GM18520 (cell line): ENCODE measurements around the gene TGOLN2.
"Not testable (repeated sequence)": the region's sequence is repeated elsewhere in the genome, so short reads cannot be mapped to it uniquely, and the experiment has no call there.

Experiments used
- ATAC-seq: cut with Tn5 transposase; IDR thresholded peaks from one replicate; pipeline ENCODE4 v1.9.1; 2021; ENCODE audit not compliant: unreplicated experiment

TGOLN2 gene

GRCh38 chr2:85327822-85328617, at the start of gene TGOLN2:
Gene TGOLN2 (minus strand): TSS chr2:85327989. CDS start chr2:85327962, 27 bp downstream.
- peak; percentile 77 for ATAC-seq

- ATAC-seq, result no peak
Measured at GRCh38 chr2:85377083-85377482, 49.3 kb upstream of the TGOLN2 start.

- ATAC-seq, result no peak
Measured at GRCh38 chr2:85376291-85377065, 48.7 kb upstream of the TGOLN2 start.

- ATAC-seq, result no peak
Measured at GRCh38 chr2:85371045-85371444, 43.3 kb upstream of the TGOLN2 start.

GRCh38 chr2:85369500-85369899, 41.7 kb upstream of the TGOLN2 start:
- ATAC-seq, result no peak

- ATAC-seq, result no peak
Measured at GRCh38 chr2:85368921-85369320, 41.1 kb upstream of the TGOLN2 start.

GRCh38 chr2:85367180-85367579, 39.4 kb upstream of the TGOLN2 start:
- no peak for ATAC-seq

GRCh38 chr2:85362653-85363387, 35.0 kb upstream of the TGOLN2 start:
- ATAC-seq, result not testable (repeated sequence)

GRCh38 chr2:85357736-85358135, 29.9 kb upstream of the TGOLN2 start:
- no peak for ATAC-seq

GRCh38 chr2:85356186-85356585, 28.4 kb upstream of the TGOLN2 start:
- ATAC-seq, result no peak

- no peak for ATAC-seq
Measured at GRCh38 chr2:85355521-85355920, 27.7 kb upstream of the TGOLN2 start.

GRCh38 chr2:85355073-85355410, 27.3 kb upstream of the TGOLN2 start:
- peak; percentile 4 for ATAC-seq

GRCh38 chr2:85354286-85355072, 26.7 kb upstream of the TGOLN2 start, which contains the start of the genes ELMOD3 and RETSAT:
Gene ELMOD3 (plus strand): TSS chr2:85354769. CDS start chr2:85357199, 2,430 bp downstream.
Gene RETSAT (minus strand): TSS chr2:85354528. CDS start chr2:85354507, 21 bp downstream.
- ATAC-seq, result peak; percentile 95

- no peak for ATAC-seq
Measured at GRCh38 chr2:85353876-85354285, 26.1 kb upstream of the TGOLN2 start.

GRCh38 chr2:85347599-85347998, 19.8 kb upstream of the TGOLN2 start:
- no peak for ATAC-seq

- no peak for ATAC-seq
Measured at GRCh38 chr2:85344356-85344954, 16.7 kb upstream of the TGOLN2 start.

GRCh38 chr2:85343207-85343895, 15.6 kb upstream of the TGOLN2 start:
- ATAC-seq, result not testable (repeated sequence)

- ATAC-seq, result no peak
Measured at GRCh38 chr2:85342156-85342555, 14.4 kb upstream of the TGOLN2 start.

- no peak for ATAC-seq
Measured at GRCh38 chr2:85341269-85342029, 13.7 kb upstream of the TGOLN2 start.
